HUES64 (cell line): ENCODE measurements around the gene EID2B.

Experiments
- H3K27ac ChIP-seq: 2 replicates; pipeline ENCODE4 v1.7.0; 2013; ENCODE audit warnings: low read depth, low read length, inconsistent platforms
- H3K27me3 ChIP-seq: 2 replicates; pipeline ENCODE4 v1.6.1; 2013; ENCODE audit warnings: mild to moderate bottlenecking, low read length; ENCODE audit not compliant: insufficient read depth
- H3K36me3 ChIP-seq: 2 replicates; pipeline ENCODE4 v1.6.1; 2013; ENCODE audit warnings: mild to moderate bottlenecking, low read length; ENCODE audit not compliant: insufficient read depth
- H3K4me1 ChIP-seq: 2 replicates; pipeline ENCODE4 v1.6.1; 2013; ENCODE audit warnings: mild to moderate bottlenecking, low read length, moderate library complexity; ENCODE audit not compliant: insufficient read depth
- H3K4me3 ChIP-seq: 2 replicates; pipeline ENCODE4 v1.5.1; 2013; ENCODE audit warnings: mild to moderate bottlenecking, low read length, moderate library complexity
- H3K9ac ChIP-seq: 2 replicates; pipeline ENCODE4 v1.6.1; 2013; ENCODE audit warnings: mild to moderate bottlenecking, low read depth, low read length
- H3K9me3 ChIP-seq: 2 replicates; pipeline ENCODE4 v1.6.1; 2013; ENCODE audit warnings: low read depth, low read length; ENCODE audit not compliant: insufficient read depth
- WGBS: fragments of 150-250, 120-280 bp; methylation state at CpG from one replicate; pipeline ENCODE4 v1.1.7; 2013; ENCODE audit warnings: missing lambda C conversion rate; 5-methylcytosine and 5-hydroxymethylcytosine counted together

Gene EID2B

DNA sequence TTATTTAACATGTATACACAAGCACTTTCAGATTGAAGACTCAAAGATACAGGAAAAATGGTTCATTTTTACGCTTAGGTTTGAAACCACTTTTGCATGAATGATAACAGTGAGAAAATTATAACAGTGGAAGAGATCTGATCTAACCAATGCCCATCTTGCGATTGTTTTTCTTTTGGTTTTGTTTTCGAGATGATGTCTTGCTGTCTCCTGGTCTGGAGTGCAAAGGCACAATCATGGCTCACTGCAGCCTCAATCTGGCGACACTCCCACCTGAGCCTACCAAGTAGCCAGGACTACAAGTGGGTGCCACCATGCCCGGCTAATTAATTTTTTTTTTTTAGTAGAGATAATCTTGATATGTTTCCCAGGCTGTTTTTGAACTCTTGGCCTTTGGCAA lies 17.5 kb upstream of the EID2B start:
- Histone ChIP-seq H3K27ac (no peak overlapping the region), H3K4me3 (no peak overlapping the region), H3K4me1 (no peaks in the 10 kb centered on the region), H3K9me3 (no peaks in the 10 kb centered on the region), H3K36me3 (no peaks in the 10 kb centered on the region), H3K27me3 (no peaks in the 10 kb centered on the region), H3K9ac (no peak overlapping the region)
- 90% methylated on average over 5 of the region's 5 CpGs for WGBS

DNA sequence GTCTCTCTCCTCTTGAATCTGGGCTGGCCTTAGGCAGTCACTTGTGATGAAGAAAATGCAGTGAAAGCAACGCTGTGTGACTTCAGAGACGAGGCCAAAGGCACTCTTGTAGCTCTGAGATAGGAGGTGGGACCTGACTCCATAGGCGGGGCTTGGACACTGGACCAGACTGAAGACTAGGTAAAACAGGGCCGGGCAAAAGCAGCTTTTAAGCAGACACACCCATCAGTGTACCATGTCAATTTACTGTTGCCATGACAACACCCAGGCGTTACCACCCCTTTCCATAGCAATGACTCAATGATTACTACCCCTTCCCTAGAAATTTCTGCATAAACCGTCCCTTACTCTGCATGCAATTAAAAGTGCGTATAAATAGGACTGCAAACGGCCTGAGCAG lies 13.9 kb upstream of the EID2B start:
- H3K9me3 ChIP-seq: no peaks in the 10 kb centered on the region
- no peaks in the 10 kb centered on the region for H3K27me3 ChIP-seq
- H3K27ac ChIP-seq: no peak overlapping the region
- H3K9ac ChIP-seq: no peak overlapping the region
- H3K36me3 ChIP-seq: no peaks in the 10 kb centered on the region
- no peak overlapping the region for H3K4me3 ChIP-seq
- 69% methylated on average over 8 of the region's 8 CpGs for WGBS
- peaks cover 6% of the 10 kb centered on the region; the same call in 1 of the 2 replicates for H3K4me1 ChIP-seq

DNA sequence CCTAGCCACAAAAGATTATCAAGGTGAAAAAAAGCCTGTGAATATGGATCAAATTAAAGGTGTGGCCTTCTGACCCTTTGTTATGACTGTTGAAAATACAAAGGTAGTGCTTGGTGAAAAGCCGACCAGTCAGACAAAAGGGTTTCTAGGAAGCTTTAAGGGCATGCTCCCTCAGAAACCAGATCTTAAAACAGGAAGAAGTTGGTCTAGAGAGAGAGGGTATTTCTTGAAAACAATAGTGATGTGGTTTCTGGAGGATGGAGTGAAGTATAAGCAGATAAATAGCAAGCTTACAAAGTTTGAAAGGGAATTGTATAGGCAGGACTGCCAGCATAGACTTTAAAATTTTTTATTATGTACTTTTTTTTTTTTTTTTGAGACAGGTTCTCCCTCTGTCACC lies 12.3 kb upstream of the EID2B start:
- Histone ChIP-seq H3K36me3 (no peaks in the 10 kb centered on the region), H3K4me1 (peaks cover 11% of the 10 kb centered on the region; the same call in 1 of the 2 replicates), H3K9ac (no peak overlapping the region), H3K9me3 (no peaks in the 10 kb centered on the region), H3K27me3 (no peaks in the 10 kb centered on the region), H3K27ac (no peak overlapping the region), H3K4me3 (no peak overlapping the region)
- WGBS: 69% methylated on average over 1 of the region's 1 CpG

DNA sequence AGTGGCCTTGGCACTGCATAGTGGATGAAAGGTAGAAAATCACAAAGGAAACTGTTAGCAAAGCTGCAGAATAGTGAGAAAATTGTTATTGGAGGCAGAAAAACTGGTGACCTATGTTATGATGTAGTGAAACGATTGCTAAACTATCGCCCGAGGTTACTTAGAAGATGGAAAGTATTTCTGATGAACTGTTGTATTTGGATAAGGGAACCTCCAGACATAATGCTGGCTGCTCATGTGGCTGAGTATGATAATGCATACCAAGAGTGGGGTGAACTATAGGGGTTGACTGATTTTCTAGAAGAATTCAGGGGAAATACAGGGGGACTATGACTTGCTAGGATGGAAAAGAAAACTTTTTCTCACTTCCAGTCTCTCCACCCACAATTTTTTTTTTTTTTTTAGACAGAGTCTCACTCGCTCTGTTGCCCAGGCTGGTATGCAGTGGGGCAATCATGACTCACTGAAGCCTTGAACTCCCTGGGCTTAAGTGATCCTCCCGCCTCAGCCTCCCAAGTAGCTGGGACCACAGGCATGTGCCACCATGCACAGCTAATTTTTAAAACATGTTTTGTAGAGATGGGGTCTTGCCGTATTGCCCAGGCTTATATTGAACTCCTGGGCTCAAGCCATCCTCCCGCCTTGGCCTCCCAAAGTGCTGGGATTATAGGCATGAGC lies 11.7 kb upstream of the EID2B start:
- H3K4me1 ChIP-seq: peaks cover 11% of the 10 kb centered on the region; the same call in 1 of the 2 replicates
- WGBS: 90% methylated on average over 7 of the region's 7 CpGs
- no peak overlapping the region for H3K9ac ChIP-seq
- no peak overlapping the region for H3K4me3 ChIP-seq
- H3K36me3 ChIP-seq: no peaks in the 10 kb centered on the region
- H3K27me3 ChIP-seq: no peaks in the 10 kb centered on the region
- no peak overlapping the region for H3K27ac ChIP-seq
- H3K9me3 ChIP-seq: no peaks in the 10 kb centered on the region

DNA sequence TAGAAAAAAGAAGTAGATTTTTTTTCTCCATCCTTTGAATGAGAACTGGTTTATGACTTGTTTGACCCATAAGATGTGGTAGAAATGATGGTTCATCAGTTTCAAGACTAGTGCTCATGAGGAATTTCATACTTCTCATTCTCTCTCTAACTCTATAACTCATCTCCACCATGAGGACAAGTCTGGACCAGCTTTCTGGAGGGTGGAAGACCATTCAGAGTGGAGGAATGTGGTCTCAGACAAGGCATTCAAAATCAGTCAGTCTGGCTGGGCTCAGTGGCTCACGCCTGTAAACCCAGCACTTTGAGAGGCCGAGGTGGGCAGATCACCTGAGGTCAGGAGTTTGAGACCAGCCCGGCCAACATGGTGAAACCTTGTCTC lies 10.8 kb upstream of the EID2B start:
- Histone ChIP-seq H3K4me3 (no peak overlapping the region), H3K27ac (no peak overlapping the region), H3K36me3 (no peaks in the 10 kb centered on the region; the same call in 1 of the 2 replicates), H3K9ac (no peak overlapping the region), H3K9me3 (no peaks in the 10 kb centered on the region), H3K4me1 (peaks cover 16% of the 10 kb centered on the region; the same call in 1 of the 2 replicates), H3K27me3 (no peaks in the 10 kb centered on the region)
- 82% methylated on average over 3 of the region's 3 CpGs for WGBS

DNA sequence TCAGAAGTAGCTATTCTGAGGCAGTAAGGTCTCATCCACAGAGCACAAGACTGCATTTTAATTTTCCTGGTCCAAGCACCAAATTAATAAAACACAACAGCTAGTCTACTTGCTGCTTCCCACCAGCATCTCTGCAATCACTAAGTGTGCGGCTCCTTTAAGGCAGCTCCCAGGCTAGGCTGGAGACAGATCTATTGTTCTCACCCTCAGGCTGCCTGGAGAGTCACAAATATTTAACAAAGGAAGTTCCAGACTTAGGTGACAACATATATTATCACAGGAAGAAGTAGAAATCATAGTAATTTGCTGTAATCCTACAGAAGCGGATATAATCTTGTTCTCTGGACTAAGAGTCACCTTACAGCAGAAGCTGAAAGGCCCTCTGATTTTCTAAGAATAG lies 9.6 kb upstream of the EID2B start:
- H3K27me3 ChIP-seq: no peaks in the 10 kb centered on the region
- H3K9ac ChIP-seq: no peak overlapping the region
- WGBS: 65% methylated on average over 2 of the region's 2 CpGs
- no peak overlapping the region for H3K4me3 ChIP-seq
- no peaks in the 10 kb centered on the region; the same call in 1 of the 2 replicates for H3K36me3 ChIP-seq
- no peaks in the 10 kb centered on the region for H3K9me3 ChIP-seq
- H3K4me1 ChIP-seq: peaks cover 17% of the 10 kb centered on the region; the same call in 1 of the 2 replicates
- no peak overlapping the region for H3K27ac ChIP-seq

DNA sequence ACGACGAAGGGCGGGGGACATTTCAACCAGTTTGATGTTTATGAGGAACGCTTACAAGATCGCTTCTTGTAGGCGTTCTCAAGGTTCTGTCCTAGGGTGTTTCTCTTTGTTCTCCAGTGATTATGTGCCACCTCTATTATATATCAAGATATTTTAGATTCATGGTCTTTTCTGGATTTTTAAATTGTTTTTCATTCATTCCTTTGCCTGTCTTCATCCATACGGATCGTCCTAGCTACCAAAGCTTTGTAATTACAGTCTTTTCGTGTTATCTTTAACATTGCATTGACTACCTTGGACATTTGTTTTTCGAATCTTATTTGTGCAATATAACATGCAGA lies 7.7 kb upstream of the EID2B start:
- Histone ChIP-seq H3K27me3 (no peaks in the 10 kb centered on the region), H3K27ac (no peak overlapping the region), H3K4me3 (peak overlapping the region; percentile 92), H3K9me3 (no peaks in the 10 kb centered on the region), H3K36me3 (no peaks in the 10 kb centered on the region; the same call in 1 of the 2 replicates), H3K4me1 (peaks cover 17% of the 10 kb centered on the region; the same call in 1 of the 2 replicates), H3K9ac (peak overlapping the region; percentile 88; the same call in 1 of the 2 replicates)
- WGBS: 31% methylated on average over 9 of the region's 10 CpGs

DNA sequence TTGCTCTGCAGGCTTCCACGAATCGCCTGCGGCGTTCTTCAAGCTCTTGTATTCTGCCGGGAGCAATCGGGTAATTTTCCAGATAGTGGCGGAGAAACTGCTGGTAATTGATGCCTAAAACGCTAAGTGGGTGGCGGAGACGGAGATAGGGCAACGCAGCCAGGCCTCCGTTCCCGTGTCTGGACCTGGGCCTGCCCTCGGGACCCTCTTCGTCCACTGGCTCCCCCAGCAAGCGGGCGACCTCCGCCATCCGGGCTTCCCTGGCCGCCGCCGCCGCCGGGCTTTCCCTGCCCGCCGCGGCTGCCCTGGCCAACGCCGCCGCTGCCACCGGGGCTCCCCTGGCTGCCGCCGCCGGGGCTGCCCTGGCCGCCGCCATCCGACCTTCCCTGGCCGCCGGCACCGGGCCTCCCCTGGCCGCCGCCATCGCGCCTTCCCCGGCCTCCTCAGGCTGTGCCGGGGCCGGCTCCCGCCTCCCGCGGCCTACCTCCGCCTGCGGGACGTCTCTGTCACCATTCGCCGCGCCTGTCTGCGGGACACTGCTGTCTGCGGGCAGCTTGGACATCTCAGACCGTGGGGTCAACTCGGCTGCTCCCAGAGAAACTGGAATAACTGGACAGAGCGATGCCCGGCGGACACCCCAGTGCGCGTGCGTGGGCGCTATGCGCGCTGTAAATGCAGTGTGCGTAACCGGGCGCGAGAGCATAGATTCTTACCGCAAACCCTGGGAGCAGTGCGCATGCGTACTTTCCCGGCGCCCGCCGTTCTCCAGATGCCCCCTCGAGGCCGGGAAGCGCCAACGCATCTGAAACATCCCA lies 7.1 kb upstream of the EID2B start, which contains the start of gene EID2:
Gene EID2 (minus strand): TSS at position 644 of the 815 bp plus-strand sequence. CDS start 82 bp downstream, at position 562.
- H3K27ac ChIP-seq: peak within 1 kb of the TSS; percentile 79; the same call in 1 of the 2 replicates

DNA sequence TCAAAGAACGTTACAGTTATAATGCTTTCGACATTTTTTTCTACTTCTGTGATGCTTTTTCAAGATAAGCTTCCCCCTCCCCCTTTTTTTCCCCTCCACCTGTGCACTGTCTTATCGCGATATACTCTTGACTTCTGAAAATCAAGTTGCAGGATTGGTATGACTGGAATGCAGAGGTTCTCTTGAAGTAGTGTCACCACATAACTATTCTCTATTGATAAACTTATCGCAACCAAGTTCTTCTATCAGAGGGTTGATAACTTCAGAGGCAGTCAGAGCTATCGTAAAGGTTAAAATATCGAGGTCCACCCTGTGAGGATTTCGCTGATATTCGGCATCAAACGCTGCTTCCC lies 6.5 kb upstream of the EID2B start:
- H3K27ac ChIP-seq: peak overlapping the region; percentile 21; the same call in 1 of the 2 replicates

More for the DNA sequence above, 7.1 kb upstream of the EID2B start, which contains the start of gene EID2:
- H3K27me3 ChIP-seq: no peaks in the 10 kb centered on the region
- peaks cover 17% of the 10 kb centered on the region; the same call in 1 of the 2 replicates for H3K4me1 ChIP-seq
- under 1% methylated on average over 84 of the region's 84 CpGs for WGBS
- no peaks in the 10 kb centered on the region; the same call in 1 of the 2 replicates for H3K36me3 ChIP-seq
- H3K9me3 ChIP-seq: no peaks in the 10 kb centered on the region
- H3K9ac ChIP-seq: peak within 1 kb of the TSS; percentile 88
- H3K4me3 ChIP-seq: peak within 1 kb of the TSS; percentile 92

DNA sequence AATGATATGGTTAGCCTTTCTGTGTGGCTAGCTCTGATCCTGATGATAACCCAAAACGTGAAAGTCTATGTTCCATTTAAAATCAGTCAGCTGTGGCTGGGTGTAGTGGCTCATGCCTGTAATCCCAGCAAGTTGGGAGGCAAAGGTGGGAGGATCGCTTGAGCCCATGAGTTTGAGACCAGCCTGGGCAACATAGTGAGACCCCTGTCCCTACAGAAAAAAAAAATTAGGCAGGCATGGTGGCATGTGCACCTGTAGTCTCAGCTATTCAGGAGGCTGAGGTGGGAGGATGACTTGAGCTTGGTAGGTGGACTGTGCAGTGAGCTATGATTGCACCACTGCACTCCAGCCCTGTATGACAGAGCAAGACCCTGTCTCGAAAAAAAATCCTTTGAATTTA lies 1.1 kb upstream of the EID2B start:
- WGBS: 86% methylated on average over 3 of the region's 3 CpGs

More for the DNA sequence above, 6.5 kb upstream of the EID2B start:
- 7% methylated on average over 10 of the region's 10 CpGs for WGBS
- peak overlapping the region; percentile 92 for H3K4me3 ChIP-seq
- H3K36me3 ChIP-seq: no peaks in the 10 kb centered on the region; the same call in 1 of the 2 replicates
- H3K9ac ChIP-seq: peak overlapping the region; percentile 88
- peaks cover 17% of the 10 kb centered on the region; the same call in 1 of the 2 replicates for H3K4me1 ChIP-seq
- H3K9me3 ChIP-seq: no peaks in the 10 kb centered on the region
- H3K27me3 ChIP-seq: no peaks in the 10 kb centered on the region; the same call in 1 of the 2 replicates

DNA sequence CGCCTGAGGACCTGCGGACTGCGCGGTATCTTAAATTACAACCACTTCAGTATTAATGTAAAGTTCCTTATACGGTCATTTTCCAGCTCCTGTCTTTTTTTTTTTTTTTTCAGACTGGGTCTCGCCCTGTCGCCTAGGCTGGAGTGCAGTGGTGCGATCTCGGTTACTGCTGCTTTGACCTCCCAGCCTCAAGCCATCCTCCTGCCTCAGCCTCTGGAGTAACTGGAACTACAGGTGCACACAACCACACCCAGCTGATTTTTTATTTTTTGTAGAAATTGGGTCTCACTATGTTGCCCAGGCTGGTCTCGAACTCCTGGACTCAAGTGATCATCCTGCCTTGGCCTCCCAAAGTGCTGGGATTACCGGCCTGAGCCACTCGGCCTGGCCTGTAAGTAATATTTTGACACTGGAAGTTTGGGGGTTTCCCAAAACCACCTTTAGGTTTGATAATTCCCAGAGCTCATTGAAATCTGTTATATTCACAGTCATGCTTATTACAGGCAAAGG lies 406 bp upstream of the EID2B start:
- Histone ChIP-seq H3K27me3 (no peaks in the 10 kb centered on the region; the same call in 1 of the 2 replicates), H3K9me3 (no peaks in the 10 kb centered on the region), H3K27ac (no peak overlapping the region), H3K4me3 (0 out of 2 replicates have a peak overlapping the region, but pooled peaks have one; percentile 93), H3K36me3 (no peaks in the 10 kb centered on the region; the same call in 1 of the 2 replicates), H3K4me1 (peaks cover 5% of the 10 kb centered on the region; the same call in 1 of the 2 replicates), H3K9ac (no peak overlapping the region)
- WGBS: 33% methylated on average over 12 of the region's 12 CpGs

More for the DNA sequence above, 1.1 kb upstream of the EID2B start:
- H3K9ac ChIP-seq: no peak overlapping the region
- no peaks in the 10 kb centered on the region for H3K9me3 ChIP-seq
- no peaks in the 10 kb centered on the region; the same call in 1 of the 2 replicates for H3K36me3 ChIP-seq
- no peak overlapping the region for H3K4me3 ChIP-seq
- no peak overlapping the region for H3K27ac ChIP-seq
- no peaks in the 10 kb centered on the region; the same call in 1 of the 2 replicates for H3K27me3 ChIP-seq
- peaks cover 9% of the 10 kb centered on the region; the same call in 1 of the 2 replicates for H3K4me1 ChIP-seq
